GM19395 (cell line): ENCODE measurements around the gene CD109.
A peak's percentile ranks its signal among the peaks of the same experiment; 100 is the strongest.
"Not testable (repeated sequence)": the region's sequence is repeated elsewhere in the genome, so short reads cannot be mapped to it uniquely, and the experiment has no call there.

ENCODE experiments used
- ATAC-seq: cut with Tn5 transposase; IDR thresholded peaks from one replicate; pipeline ENCODE4 v1.9.1; 2021; ENCODE audit warnings: mild to moderate bottlenecking, moderate library complexity; ENCODE audit not compliant: unreplicated experiment

Gene CD109

DNA sequence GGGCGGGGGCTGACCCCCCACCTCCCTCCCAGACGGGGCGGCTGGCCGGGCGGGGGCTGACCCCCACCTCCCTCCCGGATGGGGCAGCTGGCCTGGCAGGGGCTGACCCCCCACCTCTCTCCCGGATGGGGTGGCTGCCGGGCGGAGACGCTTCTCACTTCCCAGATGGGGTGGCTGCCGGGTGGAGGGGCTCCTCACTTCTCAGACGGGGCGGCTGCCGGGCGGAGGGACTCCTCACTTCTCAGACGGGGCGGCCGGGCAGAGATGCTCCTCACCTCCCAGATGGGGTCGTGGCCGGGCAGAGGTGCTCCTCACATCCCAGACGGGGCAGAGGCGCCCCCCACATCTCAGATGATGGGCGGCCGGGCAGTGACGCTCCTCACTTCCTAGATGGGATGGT is 155.0 kb downstream of the CD109 start:
- not testable (repeated sequence) for ATAC-seq

DNA sequence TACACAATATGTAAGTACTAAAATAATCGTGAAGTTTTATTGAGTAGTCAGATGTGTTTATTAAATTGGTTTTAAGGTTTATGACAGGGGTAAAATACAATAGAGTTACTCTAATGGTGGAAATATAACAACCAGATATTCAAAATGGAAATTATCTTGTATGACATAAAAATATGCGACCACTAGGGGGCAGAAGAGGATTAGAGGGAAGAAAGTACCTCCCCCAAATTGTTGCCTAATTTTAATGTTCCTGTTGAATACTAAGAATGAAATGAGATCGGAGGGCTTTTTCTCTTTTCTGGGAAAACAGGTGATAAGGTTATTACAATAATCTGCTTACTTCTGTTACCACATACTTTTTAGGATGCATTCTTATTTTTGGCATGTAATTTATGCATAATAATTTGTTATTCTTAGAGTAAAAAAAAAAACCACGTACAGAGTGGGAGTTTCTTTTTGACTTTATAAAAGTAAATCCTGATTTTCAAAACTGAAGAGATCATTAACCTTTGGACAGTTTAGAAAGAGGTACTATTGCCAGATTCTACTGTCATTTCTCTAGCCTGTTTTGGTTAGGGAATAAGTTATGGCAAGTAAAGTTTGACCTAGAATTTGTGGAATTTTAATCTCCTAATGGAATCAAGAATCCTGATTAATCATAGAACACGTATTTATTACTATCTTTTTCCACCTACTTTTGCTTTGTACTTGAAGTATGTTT is 159.2 kb downstream of the CD109 start:
- peak; percentile 76 for ATAC-seq

DNA sequence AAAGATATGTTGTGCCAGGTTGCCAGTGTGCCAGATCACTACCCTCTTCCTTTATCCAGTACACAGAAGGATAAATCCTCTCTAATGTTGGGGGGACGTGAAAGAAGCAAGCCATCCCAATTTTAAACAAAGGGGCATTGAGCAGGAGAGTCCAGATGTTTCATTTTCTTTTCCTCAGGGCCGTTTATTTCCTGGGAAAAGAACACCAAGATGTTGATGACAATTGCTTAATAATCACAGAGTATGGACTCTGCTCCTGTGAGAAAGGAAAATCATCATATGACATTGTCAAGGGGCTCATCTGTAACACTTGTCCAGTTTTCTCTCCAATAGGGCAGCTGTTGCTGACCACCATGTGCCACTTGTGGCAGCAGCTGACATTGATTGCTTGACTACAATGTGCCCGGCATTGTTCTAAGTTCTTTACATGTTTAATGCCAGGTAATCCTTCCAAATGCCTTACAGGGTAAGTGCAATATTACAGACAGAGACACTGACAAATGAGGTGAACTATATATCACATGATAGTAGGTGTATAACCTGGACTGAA is 161.4 kb downstream of the CD109 start:
- ATAC-seq: no peak

DNA sequence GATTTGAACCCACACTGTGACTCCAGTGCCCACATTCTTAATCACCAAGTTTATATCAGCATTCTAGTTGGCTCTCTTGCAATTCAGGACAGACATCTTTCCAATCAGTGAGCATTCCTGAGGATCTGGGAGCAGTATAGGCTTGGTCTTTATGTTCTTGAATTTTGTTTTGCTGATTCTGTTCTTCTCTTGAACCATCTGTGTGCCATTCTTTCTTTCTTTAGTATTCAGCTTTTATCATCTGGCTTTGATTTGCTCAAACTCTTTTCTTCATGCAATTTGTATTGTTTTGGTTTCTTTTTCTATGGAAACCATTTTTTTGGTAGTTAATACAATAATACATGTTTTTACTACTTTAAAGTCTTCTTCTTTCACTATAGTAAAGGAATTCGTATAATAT is 162.4 kb downstream of the CD109 start:
- no peak for ATAC-seq

DNA sequence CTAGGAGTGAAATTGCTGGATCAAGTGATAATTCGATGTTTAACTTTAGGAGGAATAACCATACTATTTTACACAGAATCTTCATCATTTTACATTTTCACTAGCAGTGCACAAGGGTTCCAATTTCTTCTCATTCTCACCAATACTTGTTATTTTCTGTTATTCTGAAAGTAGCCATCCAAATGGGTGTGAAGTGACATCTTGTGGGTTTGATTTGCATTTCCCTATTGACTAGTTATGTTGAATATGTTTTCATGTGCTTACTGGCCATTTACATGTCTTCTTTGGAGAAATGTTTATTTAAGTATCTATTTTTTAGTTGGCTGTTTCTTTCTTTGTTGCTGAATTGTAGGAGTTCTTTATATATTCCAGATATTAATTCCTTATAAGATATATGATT is 164.3 kb downstream of the CD109 start:
- ATAC-seq: no peak

DNA sequence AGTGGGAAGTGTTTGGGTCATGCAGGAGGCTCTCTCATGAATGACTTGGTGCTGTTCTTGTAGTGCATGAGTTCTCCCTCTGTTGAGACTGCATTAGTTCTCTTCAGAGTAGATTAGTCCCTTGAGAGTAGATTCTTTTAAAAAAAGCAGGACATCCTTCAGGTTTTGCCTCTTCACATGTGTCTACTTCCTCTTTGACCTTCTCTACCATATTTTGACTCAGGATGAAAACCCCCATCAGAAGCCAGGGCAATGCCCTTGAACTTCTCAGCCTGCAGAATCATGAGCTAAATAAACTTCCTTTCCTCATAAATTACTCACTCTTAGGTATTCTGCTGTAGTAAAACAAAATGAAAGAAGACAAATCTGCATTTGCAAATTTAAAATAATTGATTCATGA is 170.3 kb downstream of the CD109 start:
- ATAC-seq: no peak

DNA sequence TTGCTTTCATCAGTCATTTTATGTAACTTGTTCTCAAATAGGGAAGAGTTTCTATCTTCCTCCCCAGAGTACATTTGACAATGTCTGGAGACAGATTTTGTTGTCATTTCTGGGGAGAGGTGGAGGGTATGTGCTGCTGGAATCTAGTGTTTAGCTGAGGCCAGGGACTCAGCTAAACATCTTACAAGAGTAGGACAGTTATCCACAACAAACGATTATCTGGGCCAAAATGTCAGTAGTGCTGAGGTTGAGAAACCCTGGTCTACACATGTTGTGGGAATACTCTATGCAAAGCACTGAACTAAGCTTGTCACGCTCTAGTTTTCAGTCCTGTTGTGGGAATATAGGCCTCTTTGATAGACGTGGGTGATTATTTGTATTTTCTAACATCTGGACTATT is 171.4 kb downstream of the CD109 start:
- no peak for ATAC-seq

DNA sequence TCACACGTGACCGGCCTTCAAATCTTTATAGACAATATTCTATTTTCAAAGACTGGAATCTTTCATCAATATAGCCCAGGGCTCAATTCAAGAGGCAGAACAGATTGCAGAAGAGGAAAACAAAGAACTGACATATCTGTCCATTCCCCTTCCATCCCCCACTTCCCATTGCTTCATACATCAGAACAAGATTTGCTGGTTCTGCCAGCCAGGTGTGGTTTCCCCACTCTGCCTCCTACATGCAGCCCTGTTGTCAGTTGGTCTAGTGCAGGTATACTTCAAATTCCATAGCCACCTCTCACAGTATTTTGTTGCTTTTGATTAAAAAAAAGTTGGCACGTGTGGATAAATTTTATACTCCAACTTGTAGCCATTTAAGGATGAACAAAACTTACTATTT is 174.9 kb downstream of the CD109 start:
- ATAC-seq: no peak

DNA sequence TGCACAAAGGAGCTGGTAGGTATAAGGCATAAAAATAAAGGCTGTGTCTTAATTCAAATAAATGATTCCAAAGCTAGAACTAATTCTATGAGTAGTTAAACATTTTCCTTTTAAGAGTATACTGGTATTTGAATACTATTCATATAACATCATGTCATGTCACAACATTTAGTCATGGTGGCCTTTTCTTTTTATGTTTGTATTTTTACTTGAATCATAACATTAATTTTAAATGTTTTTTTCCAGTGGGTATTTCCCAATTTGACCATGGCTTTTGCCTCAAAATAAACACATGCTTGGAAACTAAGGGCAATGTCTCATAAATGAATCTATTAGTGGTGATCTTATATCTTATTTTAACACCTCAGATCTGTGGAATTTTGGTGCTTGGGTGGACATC is 177.1 kb downstream of the CD109 start:
- ATAC-seq: no peak
